Activated naive CD8-positive, alpha-beta T cell (primary cell): ENCODE data around the gene PLEKHM3.

Source experiments
- H3K27ac Mint-ChIP-seq: one replicate; pipeline ENCODE4 v1.8.0; 2021; ENCODE audit warnings: mixed read lengths
- H3K27me3 Mint-ChIP-seq: one replicate; pipeline ENCODE4 v1.8.0; 2021; ENCODE audit warnings: mixed read lengths
- H3K36me3 Mint-ChIP-seq: one replicate; pipeline ENCODE4 v1.8.0; 2021; ENCODE audit warnings: mixed read lengths
- H3K4me1 Mint-ChIP-seq: one replicate; pipeline ENCODE4 v1.8.0; 2021; ENCODE audit warnings: low read depth, mixed read lengths
- H3K4me3 Mint-ChIP-seq: one replicate; pipeline ENCODE4 v1.8.0; 2021; ENCODE audit warnings: mild to moderate bottlenecking, mixed read lengths
- H3K9me3 Mint-ChIP-seq: one replicate; pipeline ENCODE4 v1.8.0; 2021; ENCODE audit warnings: low read depth, mixed read lengths

Gene PLEKHM3

DNA sequence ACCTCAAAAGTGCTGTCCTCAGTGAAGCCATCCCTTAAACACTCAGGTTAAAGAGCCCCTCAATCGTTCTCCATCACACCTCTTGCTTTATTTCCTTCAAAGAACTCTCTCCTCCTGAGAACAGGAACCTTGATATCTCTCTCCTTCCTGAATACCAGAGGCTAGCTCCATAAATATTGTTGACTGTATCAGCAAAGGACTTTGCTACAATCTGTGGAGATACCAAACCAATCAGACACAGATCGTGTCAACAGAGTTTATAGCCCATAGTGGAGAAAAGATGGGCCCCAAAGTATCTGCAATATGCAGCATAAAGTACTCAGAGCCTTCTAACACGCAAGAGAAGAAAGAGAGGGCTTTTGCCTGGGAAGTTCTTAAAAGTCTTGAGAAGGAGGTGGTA lies 36.4 kb downstream of the PLEKHM3 start:
- Mint-ChIP-seq H3K27ac (no peak overlapping the region), H3K4me3 (no peak overlapping the region), H3K27me3 (no peaks in the 10 kb centered on the region)

DNA sequence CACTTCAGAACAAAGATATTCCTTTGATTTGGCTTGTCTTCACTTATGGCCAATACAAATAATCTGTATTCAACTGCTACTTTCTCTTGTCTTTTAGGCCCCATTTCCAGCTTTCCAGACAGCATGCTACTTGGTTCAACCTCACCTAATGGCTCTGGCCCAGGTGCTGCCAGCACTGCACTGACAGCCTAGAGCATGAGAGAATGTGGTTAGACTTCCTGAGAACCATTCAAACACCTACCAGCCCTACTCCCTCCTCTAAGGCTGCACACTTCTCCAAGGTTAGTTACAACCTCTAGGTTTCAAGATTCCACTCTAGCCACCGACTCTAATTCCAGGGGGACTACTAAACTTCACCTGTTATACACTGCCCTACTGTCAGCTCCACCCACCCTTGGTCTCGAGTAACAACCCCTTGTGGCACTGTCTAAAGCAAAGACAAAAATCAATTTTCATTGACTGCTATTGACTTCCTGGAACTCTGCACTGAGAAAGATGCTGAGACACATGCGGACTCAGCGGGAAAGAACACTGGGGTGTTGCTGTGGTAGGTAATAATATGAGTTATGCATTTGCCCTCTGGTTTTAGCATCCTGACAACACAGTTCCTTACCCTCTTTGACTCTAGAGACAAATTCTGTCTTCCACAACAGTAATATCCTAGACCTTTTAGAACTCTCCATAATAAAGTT lies 38.2 kb downstream of the PLEKHM3 start:
- no peaks in the 10 kb centered on the region for H3K27me3 Mint-ChIP-seq
- H3K4me1 Mint-ChIP-seq, result peaks cover 8% of the 10 kb centered on the region
- no peaks in the 10 kb centered on the region for H3K9me3 Mint-ChIP-seq
- no peak overlapping the region for H3K4me3 Mint-ChIP-seq
- H3K27ac Mint-ChIP-seq, result no peak overlapping the region
- peaks cover 12% of the 10 kb centered on the region for H3K36me3 Mint-ChIP-seq

More for the DNA sequence above, 36.4 kb downstream of the PLEKHM3 start:
- no peaks in the 10 kb centered on the region for H3K9me3 Mint-ChIP-seq
- H3K4me1 Mint-ChIP-seq, result peaks cover 10% of the 10 kb centered on the region
- H3K36me3 Mint-ChIP-seq, result peaks cover 7% of the 10 kb centered on the region

- H3K36me3 Mint-ChIP-seq, result peaks cover 12% of the 10 kb centered on the region
- H3K27me3 Mint-ChIP-seq, result no peaks in the 10 kb centered on the region
- H3K27ac Mint-ChIP-seq, result no peak overlapping the region
- no peak overlapping the region for H3K4me3 Mint-ChIP-seq
- H3K4me1 Mint-ChIP-seq, result peaks cover 8% of the 10 kb centered on the region
- no peaks in the 10 kb centered on the region for H3K9me3 Mint-ChIP-seq
Measured at GRCh38 chr2:207984765-207985480, 40.4 kb downstream of the PLEKHM3 start.

GRCh38 chr2:207983641-207984042 lies 41.7 kb downstream of the PLEKHM3 start:
- Mint-ChIP-seq H3K27ac (no peak overlapping the region), H3K4me1 (peaks cover 9% of the 10 kb centered on the region), H3K36me3 (peaks cover 12% of the 10 kb centered on the region), H3K9me3 (no peaks in the 10 kb centered on the region), H3K4me3 (no peak overlapping the region), H3K27me3 (no peaks in the 10 kb centered on the region)

DNA sequence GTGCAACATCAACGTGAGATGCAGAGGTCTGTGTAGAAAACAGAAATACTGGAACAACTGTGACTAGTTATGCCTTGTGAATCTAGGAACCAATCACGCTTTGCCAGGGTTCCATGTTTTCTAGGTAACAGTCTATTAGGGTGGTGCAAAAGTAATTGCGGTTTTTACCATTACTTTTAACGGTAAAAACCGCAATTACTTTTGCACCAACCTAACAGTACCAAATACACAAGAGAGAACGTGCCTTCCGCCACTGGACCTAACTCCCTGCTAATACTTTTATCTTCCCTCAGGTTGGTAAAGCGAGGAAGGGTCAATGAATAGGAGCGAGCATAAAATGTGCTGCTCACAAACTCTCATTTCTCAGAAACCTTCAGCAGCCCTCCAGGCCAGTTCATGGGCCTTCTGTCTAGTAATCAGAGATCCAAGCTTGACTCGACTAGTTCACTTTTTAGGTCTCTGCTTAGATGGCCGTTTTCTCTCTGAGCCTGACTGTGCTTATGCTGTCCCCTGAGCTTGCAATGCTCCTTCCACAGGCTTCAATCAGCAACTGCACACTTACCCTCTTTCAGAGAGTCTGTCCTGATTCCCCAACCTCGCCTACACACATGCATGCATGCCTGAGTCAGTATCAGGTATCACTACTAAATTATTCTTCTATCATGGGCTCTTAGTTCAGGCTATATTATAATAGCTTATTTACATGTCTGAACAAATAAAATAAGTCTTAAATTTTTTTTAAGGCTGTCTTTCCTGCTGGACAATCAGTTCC lies 47.0 kb downstream of the PLEKHM3 start:
- Mint-ChIP-seq H3K4me1 (peaks cover 5% of the 10 kb centered on the region), H3K9me3 (no peaks in the 10 kb centered on the region), H3K27me3 (no peaks in the 10 kb centered on the region), H3K4me3 (no peak overlapping the region), H3K27ac (no peak overlapping the region), H3K36me3 (peaks cover 4% of the 10 kb centered on the region)

- Mint-ChIP-seq H3K27me3 (no peaks in the 10 kb centered on the region), H3K27ac (no peak overlapping the region), H3K9me3 (no peaks in the 10 kb centered on the region)
Measured at GRCh38 chr2:207975921-207976320, 49.4 kb downstream of the PLEKHM3 start.

DNA sequence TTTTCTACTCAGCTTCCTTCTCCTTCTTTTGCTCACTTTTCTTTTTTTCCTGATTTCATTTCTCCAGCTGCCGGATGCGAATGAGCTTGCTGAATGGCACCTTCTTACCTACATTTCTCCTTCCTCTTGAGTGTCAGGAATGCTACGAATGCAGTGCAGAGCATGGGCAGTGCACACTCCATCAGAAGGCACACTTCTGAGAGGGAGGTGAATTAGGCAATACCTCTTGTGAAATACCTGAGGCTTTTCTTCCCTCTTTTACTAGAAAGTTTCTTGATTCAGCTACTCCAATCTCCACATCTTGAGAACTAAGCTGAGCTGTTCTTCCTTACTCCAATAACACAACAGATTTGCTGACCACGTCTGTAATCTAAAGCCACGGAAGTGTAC lies 51.1 kb downstream of the PLEKHM3 start:
- H3K27ac Mint-ChIP-seq, result no peak overlapping the region
- no peaks in the 10 kb centered on the region for H3K27me3 Mint-ChIP-seq
- no peak overlapping the region for H3K4me3 Mint-ChIP-seq
- no peaks in the 10 kb centered on the region for H3K9me3 Mint-ChIP-seq
- H3K36me3 Mint-ChIP-seq, result peaks cover 4% of the 10 kb centered on the region
- peaks cover 22% of the 10 kb centered on the region for H3K4me1 Mint-ChIP-seq

More at GRCh38 chr2:207975921-207976320, 49.4 kb downstream of the PLEKHM3 start:
- Mint-ChIP-seq H3K36me3 (peaks cover 4% of the 10 kb centered on the region), H3K4me1 (peaks cover 12% of the 10 kb centered on the region), H3K4me3 (no peak overlapping the region)

DNA sequence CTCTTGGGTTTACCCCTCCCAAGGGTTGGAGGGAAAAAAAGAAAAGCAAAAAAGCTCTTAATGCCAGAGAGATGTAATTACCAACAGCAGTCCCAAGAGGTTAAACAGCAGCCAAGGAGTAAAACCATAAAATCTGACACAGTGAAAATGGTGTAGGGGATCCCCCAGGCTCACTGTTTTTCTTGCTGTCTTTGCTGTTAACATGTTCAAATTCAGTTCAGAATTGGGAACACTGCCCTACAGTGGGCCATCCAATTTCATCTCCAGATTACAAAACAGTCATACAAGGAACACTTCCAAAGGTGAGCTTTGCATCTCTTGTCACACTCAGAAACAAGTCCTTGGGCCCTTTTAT lies 54.5 kb downstream of the PLEKHM3 start:
- Mint-ChIP-seq H3K4me1 (peaks cover 22% of the 10 kb centered on the region), H3K9me3 (no peaks in the 10 kb centered on the region), H3K36me3 (peaks cover 4% of the 10 kb centered on the region), H3K27ac (no peak overlapping the region), H3K4me3 (no peak overlapping the region), H3K27me3 (no peaks in the 10 kb centered on the region)

DNA sequence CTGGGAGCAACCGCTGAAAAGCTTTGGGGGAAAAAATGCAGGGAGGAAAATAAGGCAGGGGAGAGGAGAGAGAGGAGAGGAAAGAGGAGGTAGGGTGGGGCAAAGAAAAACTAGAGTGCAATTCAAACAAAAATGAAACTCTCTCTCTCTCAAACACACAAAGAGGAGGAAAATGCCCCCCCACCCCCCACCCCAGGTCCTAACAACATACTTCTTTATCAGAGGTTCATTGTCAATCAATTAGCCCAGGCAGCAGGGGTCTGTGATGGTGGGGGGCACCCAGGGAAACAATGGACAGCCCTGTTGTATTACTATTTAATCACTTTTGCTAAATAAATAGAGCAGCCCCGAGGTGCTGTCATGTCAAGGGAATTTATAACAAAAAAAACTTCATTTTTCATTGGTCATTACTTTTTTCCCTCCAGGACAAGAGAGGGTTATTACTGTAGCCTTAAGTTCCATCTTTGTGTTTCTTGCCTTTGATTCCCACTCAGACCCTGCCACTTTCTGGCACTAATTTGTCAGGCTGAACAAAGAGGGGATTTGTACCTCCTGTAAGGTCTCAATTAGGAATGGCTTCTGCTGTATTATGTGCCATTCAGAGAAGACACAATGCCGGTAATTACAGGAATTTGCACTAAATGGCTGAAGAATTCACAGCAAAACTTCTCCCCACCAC lies 55.0 kb downstream of the PLEKHM3 start:
- Mint-ChIP-seq H3K27me3 (no peaks in the 10 kb centered on the region), H3K4me3 (no peak overlapping the region), H3K4me1 (peaks cover 22% of the 10 kb centered on the region), H3K9me3 (no peaks in the 10 kb centered on the region), H3K27ac (no peak overlapping the region), H3K36me3 (peaks cover 4% of the 10 kb centered on the region)

DNA sequence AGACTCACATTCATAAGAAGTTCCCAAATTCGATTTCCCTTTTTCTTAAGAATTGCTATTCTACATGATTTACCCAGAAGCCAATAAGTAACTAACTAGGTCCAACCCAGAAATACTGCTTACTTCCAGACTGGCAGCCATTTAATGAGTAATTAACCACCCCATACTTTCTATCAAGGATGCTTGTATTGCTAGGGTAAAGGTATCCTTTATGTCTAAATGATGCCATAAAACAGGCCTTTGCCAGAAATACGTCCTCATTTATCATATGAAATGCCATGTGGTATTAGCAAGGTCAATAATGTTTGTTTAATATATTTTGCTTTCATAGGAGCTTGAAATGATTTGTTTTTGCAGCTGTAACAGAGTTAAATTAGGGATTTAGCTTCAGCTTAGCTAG lies 56.1 kb downstream of the PLEKHM3 start:
- H3K9me3 Mint-ChIP-seq, result no peaks in the 10 kb centered on the region
- H3K4me1 Mint-ChIP-seq, result peaks cover 20% of the 10 kb centered on the region
- H3K4me3 Mint-ChIP-seq, result no peak overlapping the region
- H3K36me3 Mint-ChIP-seq, result peaks cover 6% of the 10 kb centered on the region
- no peak overlapping the region for H3K27ac Mint-ChIP-seq
- no peaks in the 10 kb centered on the region for H3K27me3 Mint-ChIP-seq

DNA sequence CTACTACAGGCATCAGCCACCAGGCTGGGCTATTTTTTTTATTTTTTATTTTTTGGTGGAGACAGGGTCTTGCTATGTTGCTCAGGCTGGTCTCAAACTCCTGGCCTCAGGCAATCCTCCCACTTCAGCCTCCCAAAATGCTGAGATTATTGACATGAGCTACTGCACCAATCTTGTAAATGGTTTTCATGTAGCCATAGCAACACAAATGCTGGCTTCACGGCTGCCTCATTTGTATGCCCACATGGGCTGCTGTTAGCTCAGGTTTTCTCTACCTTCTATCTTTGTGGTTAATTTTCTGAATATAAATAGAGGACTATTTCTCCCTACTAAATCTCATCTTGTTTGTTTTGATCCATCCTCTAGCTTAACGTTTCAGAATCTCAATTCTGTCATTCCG lies 58.2 kb downstream of the PLEKHM3 start:
- H3K27me3 Mint-ChIP-seq, result no peaks in the 10 kb centered on the region
- no peak overlapping the region for H3K4me3 Mint-ChIP-seq
- peaks cover 3% of the 10 kb centered on the region for H3K9me3 Mint-ChIP-seq
- H3K27ac Mint-ChIP-seq, result no peak overlapping the region
- peaks cover 17% of the 10 kb centered on the region for H3K4me1 Mint-ChIP-seq
- peaks cover 17% of the 10 kb centered on the region for H3K36me3 Mint-ChIP-seq

GRCh38 chr2:207960911-207961310 lies 64.4 kb downstream of the PLEKHM3 start:
- peaks cover 32% of the 10 kb centered on the region for H3K36me3 Mint-ChIP-seq
- no peak overlapping the region for H3K27ac Mint-ChIP-seq
- peaks cover 3% of the 10 kb centered on the region for H3K9me3 Mint-ChIP-seq
- H3K27me3 Mint-ChIP-seq, result no peaks in the 10 kb centered on the region
- H3K4me3 Mint-ChIP-seq, result no peak overlapping the region
- H3K4me1 Mint-ChIP-seq, result no peaks in the 10 kb centered on the region

DNA sequence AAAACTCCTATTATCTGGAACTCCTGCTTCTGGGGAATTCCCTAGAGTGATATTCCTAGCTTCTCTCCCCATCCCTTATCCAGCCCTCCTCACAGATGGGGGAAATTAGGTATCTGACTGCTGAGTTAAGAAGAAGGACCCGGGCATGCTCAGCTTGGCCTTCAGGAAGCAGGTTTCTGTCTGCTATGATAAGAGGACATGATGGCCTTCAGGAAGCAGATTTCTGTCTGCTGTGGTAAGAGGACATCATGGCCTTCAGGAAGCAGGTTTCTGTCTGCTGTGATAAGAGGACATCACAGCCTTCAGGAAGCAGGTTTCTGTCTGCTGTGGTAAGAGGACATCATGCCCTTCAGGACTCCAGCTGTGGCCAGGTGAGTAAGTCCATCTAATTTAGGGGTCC lies 65.2 kb downstream of the PLEKHM3 start:
- H3K4me3 Mint-ChIP-seq, result no peak overlapping the region
- no peaks in the 10 kb centered on the region for H3K27me3 Mint-ChIP-seq
- no peak overlapping the region for H3K27ac Mint-ChIP-seq
- H3K4me1 Mint-ChIP-seq, result no peaks in the 10 kb centered on the region
- H3K9me3 Mint-ChIP-seq, result peaks cover 3% of the 10 kb centered on the region
- peaks cover 30% of the 10 kb centered on the region for H3K36me3 Mint-ChIP-seq

- H3K36me3 Mint-ChIP-seq, result peaks cover 20% of the 10 kb centered on the region
- no peaks in the 10 kb centered on the region for H3K27me3 Mint-ChIP-seq
- no peaks in the 10 kb centered on the region for H3K9me3 Mint-ChIP-seq
- no peak overlapping the region for H3K4me3 Mint-ChIP-seq
- peaks cover 1% of the 10 kb centered on the region for H3K4me1 Mint-ChIP-seq
- H3K27ac Mint-ChIP-seq, result no peak overlapping the region
Measured at GRCh38 chr2:207956771-207957170, 68.6 kb downstream of the PLEKHM3 start.

DNA sequence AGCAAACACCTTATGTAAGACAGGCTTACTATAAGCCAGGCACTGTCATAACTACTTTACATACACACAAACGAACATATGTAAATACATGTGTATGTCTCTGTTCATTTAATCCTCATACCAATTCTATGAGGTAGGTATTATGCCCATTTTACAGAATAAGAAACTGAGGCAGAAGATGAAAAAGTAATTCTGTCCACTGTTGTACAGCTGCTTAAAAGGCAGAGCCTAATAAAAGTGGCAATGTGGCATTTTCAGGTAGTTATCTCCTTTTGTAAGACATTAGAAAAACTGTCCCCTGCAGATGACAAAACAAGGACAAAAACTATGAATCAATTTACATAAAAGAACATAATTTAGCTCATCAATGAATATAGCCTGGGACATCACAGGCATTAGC lies 69.9 kb downstream of the PLEKHM3 start:
- H3K4me3 Mint-ChIP-seq, result no peak overlapping the region
- no peak overlapping the region for H3K27ac Mint-ChIP-seq
- peaks cover 1% of the 10 kb centered on the region for H3K4me1 Mint-ChIP-seq
- H3K9me3 Mint-ChIP-seq, result no peaks in the 10 kb centered on the region
- peaks cover 19% of the 10 kb centered on the region for H3K36me3 Mint-ChIP-seq
- no peaks in the 10 kb centered on the region for H3K27me3 Mint-ChIP-seq
